ENCODE results near the gene DENND1A.

DENND1A gene

GRCh38 chr9:123375469-123376132, 554.3 kb downstream of the DENND1A start:
- DNase-seq = no peak

- no peak for DNase-seq
Observed at GRCh38 chr9:123373946-123374345, 556.0 kb downstream of the DENND1A start.

- DNase-seq = no peak
Observed at GRCh38 chr9:123373447-123373923, 556.4 kb downstream of the DENND1A start.

GRCh38 chr9:123372766-123373446, 557.0 kb downstream of the DENND1A start:
- no peak for DNase-seq

- no peak for DNase-seq
Observed at GRCh38 chr9:123371805-123372590, 557.9 kb downstream of the DENND1A start.

GRCh38 chr9:123371228-123371584, 558.7 kb downstream of the DENND1A start:
- DNase-seq = no peak

- no peak for DNase-seq
Observed at GRCh38 chr9:123370526-123371227, 559.2 kb downstream of the DENND1A start.

- no peak for DNase-seq
Observed at GRCh38 chr9:123370108-123370507, 559.8 kb downstream of the DENND1A start.

GRCh38 chr9:123369296-123369695, 560.6 kb downstream of the DENND1A start:
- no peak for DNase-seq

- no peak for DNase-seq
Observed at GRCh38 chr9:123368536-123369153, 561.3 kb downstream of the DENND1A start.

GRCh38 chr9:123368023-123368422, 561.9 kb downstream of the DENND1A start:
- no peak for DNase-seq

- DNase-seq = no peak
Observed at GRCh38 chr9:123365881-123366528, 563.9 kb downstream of the DENND1A start.

- DNase-seq = no peak
Observed at GRCh38 chr9:123365287-123365880, 564.5 kb downstream of the DENND1A start.

- DNase-seq = no peak
Observed at GRCh38 chr9:123364241-123364824, 565.6 kb downstream of the DENND1A start.

- DNase-seq = no peak
Observed at GRCh38 chr9:123362856-123363255, 567.1 kb downstream of the DENND1A start.

GRCh38 chr9:123361731-123362510, 568.0 kb downstream of the DENND1A start:
- DNase-seq = no peak

- no peak for DNase-seq
Observed at GRCh38 chr9:123361086-123361730, 568.7 kb downstream of the DENND1A start.

- no peak for DNase-seq
Observed at GRCh38 chr9:123360161-123361085, 569.5 kb downstream of the DENND1A start.

- DNase-seq = no peak
Observed at GRCh38 chr9:123359546-123359945, 570.4 kb downstream of the DENND1A start.

Measured in KG1 (cell line).